NCI-H345 treated with DMSO at 0.1 percent for 48 hours (cell line): ENCODE data around the gene DOCK10.

ENCODE experiments used
- DNase-seq: peaks from one replicate; lab custom pipeline; 2025; ENCODE audit not compliant: unreplicated experiment; lab: John Stamatoyannopoulos, UW

Gene DOCK10

GRCh38 chr2:224885291-224885690 lies 157.0 kb downstream of the DOCK10 start:
- no peak for DNase-seq

GRCh38 chr2:224884188-224884587 lies 158.1 kb downstream of the DOCK10 start:
- no peak for DNase-seq

GRCh38 chr2:224883700-224884099 lies 158.6 kb downstream of the DOCK10 start:
- DNase-seq, result no peak

GRCh38 chr2:224883172-224883516 lies 159.1 kb downstream of the DOCK10 start:
- no peak for DNase-seq

GRCh38 chr2:224882291-224883171 lies 159.7 kb downstream of the DOCK10 start:
- no peak for DNase-seq

GRCh38 chr2:224881846-224882245 lies 160.4 kb downstream of the DOCK10 start:
- no peak for DNase-seq

- no peak for DNase-seq
Measured at GRCh38 chr2:224876522-224876921, 165.7 kb downstream of the DOCK10 start.

GRCh38 chr2:224875841-224876240 lies 166.4 kb downstream of the DOCK10 start:
- no peak for DNase-seq

GRCh38 chr2:224875153-224875552 lies 167.1 kb downstream of the DOCK10 start:
- no peak for DNase-seq

GRCh38 chr2:224871813-224872212 lies 170.5 kb downstream of the DOCK10 start:
- no peak for DNase-seq

- DNase-seq, result no peak
Measured at GRCh38 chr2:224870341-224870740, 171.9 kb downstream of the DOCK10 start.

- no peak for DNase-seq
Measured at GRCh38 chr2:224869601-224870233, 172.6 kb downstream of the DOCK10 start.

GRCh38 chr2:224865016-224865415 lies 177.3 kb downstream of the DOCK10 start:
- no peak for DNase-seq

GRCh38 chr2:224861266-224861665 lies 181.0 kb downstream of the DOCK10 start:
- no peak for DNase-seq

- no peak for DNase-seq
Measured at GRCh38 chr2:224860786-224861185, 181.5 kb downstream of the DOCK10 start.

GRCh38 chr2:224851811-224852210 lies 190.5 kb downstream of the DOCK10 start:
- DNase-seq, result no peak

- no peak for DNase-seq
Measured at GRCh38 chr2:224850081-224850480, 192.2 kb downstream of the DOCK10 start.

GRCh38 chr2:224849264-224849663 lies 193.0 kb downstream of the DOCK10 start:
- no peak for DNase-seq

GRCh38 chr2:224847961-224848850 lies 194.1 kb downstream of the DOCK10 start:
- peak; percentile 52 for DNase-seq

GRCh38 chr2:224847381-224847780 lies 194.9 kb downstream of the DOCK10 start:
- no peak for DNase-seq

- no peak for DNase-seq
Measured at GRCh38 chr2:224846686-224847085, 195.6 kb downstream of the DOCK10 start.

GRCh38 chr2:224846161-224846560 lies 196.1 kb downstream of the DOCK10 start:
- DNase-seq, result no peak
